ENCODE measurements around the gene CDC27.

DNA sequence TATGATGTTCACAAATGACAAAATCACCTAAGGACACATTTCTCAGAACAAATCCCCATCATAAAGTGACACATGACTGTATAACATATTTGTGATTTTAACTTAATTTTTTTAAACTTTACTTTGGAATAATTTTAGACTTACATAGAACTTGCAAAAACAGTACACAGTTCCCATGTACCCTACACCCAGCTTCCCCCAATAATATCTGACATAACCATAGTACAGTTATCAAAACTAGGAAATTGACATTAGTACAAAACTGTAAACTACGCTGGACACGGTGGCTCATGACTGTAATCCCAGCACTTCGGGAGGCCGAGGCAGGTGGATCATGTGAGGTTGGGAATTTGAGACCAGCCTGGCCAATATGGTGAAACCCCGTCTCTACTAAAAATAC is 24.8 kb downstream of the CDC27 start:
- TF ChIP-seq, protein P1, sequence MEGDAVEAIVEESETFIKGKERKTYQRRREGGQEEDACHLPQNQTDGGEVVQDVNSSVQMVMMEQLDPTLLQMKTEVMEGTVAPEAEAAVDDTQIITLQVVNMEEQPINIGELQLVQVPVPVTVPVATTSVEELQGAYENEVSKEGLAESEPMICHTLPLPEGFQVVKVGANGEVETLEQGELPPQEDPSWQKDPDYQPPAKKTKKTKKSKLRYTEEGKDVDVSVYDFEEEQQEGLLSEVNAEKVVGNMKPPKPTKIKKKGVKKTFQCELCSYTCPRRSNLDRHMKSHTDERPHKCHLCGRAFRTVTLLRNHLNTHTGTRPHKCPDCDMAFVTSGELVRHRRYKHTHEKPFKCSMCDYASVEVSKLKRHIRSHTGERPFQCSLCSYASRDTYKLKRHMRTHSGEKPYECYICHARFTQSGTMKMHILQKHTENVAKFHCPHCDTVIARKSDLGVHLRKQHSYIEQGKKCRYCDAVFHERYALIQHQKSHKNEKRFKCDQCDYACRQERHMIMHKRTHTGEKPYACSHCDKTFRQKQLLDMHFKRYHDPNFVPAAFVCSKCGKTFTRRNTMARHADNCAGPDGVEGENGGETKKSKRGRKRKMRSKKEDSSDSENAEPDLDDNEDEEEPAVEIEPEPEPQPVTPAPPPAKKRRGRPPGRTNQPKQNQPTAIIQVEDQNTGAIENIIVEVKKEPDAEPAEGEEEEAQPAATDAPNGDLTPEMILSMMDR (IDR thresholded peaks at IDR 0.05) = no peak
- no peak for TF ChIP-seq POLR2AphosphoS5 (IDR thresholded peaks at IDR 0.05; ENCODE audit: low read depth, low read length)

Data from Panc1 (cell line).